NT2/D1 (cell line): ENCODE results near the gene MTNR1B.

ENCODE experiments used
- YY1 ChIP-seq: IDR thresholded peaks from 2 replicates; pipeline ENCODE4 v1.6.1; 2011; ENCODE audit not compliant: insufficient read length, insufficient read depth
- ZNF274 ChIP-seq: IDR thresholded peaks from 2 replicates; pipeline ENCODE4 v1.6.1; 2011; ENCODE audit warnings: mild to moderate bottlenecking, low read depth, low read length

DNA sequence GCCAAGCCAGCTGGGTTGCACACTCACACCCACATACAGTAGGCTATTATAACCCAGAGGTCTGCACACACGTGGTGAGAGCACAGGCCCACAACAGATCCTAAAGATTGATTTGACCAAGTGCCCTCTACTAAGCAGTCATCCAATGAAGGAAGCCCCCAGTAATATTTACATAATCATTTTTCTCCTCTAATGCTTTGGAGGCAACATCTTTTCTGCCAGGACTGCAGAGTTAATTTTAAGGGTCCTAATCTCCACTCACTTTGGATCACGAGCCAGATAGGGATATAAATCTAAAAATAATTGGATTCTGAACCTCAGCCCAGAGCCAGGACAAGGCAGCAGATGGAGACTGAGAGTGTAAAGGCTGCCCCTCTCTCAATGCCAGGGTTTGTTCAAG lies 49.1 kb upstream of the MTNR1B start:
- no peak for TF ChIP-seq YY1
- no peak for TF ChIP-seq ZNF274
